SU-DHL-6 (cell line): ENCODE data around the gene ITGAV.

ENCODE experiments used
- CTCF ChIP-seq: fragments of 200-600 bp; sonication (generic); IDR thresholded peaks from one replicate; pipeline ENCODE4 v1.5.1; 2017; ENCODE audit warnings: antibody characterized with exemption, mild to moderate bottlenecking, low read length, moderate library complexity; ENCODE audit not compliant: insufficient read depth, poor library complexity, severe bottlenecking
- EZH2phosphoT487 ChIP-seq: fragments of 200-600 bp; sonication (generic), shearing (Covaris generic); conservative IDR thresholded peaks from 2 replicates; pipeline ENCODE4 v1.6.1; 2018; ENCODE audit warnings: mild to moderate bottlenecking, antibody characterized with exemption, low read length, moderate library complexity, mixed read lengths

GRCh38 chr2:186559848-186560247, 30.0 kb upstream of the ITGAV start:
- TF ChIP-seq CTCF (no peak), EZH2phosphoT487 (no peak)
